GM19372 (cell line): ENCODE results near the gene DZIP1L.

ENCODE experiments used
- ATAC-seq: cut with Tn5 transposase; IDR thresholded peaks from one replicate; pipeline ENCODE4 v1.9.1; 2021; ENCODE audit warnings: mild to moderate bottlenecking, low read depth, moderate library complexity; ENCODE audit not compliant: unreplicated experiment

The DZIP1L gene

DNA sequence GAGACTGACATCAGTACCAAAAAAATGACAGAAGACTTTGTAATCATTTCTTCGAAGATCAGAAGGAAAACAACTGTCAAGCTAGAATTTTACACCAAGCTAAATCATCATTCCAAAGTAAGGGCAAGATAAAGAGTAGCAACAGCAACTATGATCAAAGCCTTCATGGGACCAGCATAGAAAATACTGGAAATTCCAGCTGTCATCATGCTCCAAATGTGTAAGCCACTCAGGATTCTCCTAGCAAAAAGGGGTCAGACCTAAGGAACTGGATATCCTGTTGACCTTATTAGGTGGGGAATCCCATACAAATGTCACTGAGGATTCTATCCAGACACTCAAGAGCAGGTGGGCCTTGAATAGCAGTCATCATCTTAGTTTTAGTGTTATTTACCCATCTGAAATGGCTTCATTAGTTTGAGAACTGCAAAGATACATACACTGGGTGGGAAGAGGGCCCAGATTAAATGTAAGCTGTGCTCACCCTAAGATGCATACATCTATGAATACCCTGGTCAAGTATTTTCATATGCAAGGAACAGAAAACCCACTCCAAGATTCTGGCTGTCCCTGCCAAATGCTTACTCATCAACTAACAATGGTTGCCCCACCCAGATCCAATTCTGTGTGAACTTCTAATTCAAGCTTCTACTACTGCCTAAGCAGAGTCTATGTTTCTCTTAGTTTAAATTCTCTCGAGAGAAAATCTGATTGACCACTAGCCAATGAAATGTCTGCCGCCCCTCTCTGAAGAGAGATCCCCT, 72.0 kb downstream of the DZIP1L start:
- no peak for ATAC-seq

DNA sequence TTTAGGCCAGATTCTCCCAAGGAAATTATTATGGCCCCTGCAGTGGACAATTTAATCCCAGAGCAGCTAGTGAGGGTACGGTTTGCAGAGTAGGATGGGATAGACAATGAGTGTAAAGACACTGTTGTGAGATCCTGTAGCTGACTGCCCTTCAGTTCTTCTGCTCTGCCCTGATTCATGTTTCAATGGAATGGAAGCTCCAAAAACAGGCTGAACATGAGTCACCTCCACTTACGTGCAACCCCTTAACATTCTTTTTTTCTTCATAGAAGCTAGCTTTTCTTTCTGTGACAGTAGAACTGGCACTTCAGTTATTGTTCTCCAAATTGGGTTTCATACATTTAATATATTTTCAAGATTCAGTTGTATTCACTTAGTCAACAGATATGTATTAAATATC, 73.4 kb downstream of the DZIP1L start:
- no peak for ATAC-seq

DNA sequence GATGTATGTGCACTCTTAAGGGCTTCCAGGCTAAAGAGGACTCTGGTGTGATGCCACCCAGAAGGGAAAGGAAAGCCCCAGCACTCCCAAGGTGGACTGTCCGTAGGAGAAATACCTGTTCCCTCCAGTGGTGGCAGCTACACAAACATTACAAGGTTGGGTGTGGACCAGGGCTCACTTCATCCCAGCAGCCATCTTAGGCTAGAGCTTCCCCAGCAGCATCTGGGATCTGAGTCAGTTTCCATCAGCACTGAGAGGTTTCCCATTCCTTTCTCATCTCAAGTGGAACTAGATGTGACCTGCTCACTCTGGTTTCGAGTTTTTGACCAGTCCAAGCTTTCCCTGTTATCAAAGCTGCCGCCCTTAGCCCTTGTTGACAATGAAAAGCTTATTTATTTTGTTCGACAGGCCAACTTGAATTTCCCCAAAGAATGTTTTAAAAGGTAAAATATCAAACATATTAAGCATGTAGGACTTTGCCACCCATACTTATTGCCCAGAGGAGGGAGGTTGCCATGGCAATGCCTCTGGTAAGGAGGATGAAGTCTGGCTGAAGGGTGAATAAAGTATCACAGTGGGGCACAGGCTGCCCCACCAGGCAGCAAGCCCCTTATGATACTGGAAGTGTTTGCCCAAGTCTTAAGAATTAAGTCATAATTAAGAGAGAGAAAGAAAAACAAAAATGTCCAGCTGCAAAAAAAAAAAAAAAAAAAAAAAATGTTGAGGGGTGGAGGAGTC, 76.5 kb downstream of the DZIP1L start:
- no peak for ATAC-seq

DNA sequence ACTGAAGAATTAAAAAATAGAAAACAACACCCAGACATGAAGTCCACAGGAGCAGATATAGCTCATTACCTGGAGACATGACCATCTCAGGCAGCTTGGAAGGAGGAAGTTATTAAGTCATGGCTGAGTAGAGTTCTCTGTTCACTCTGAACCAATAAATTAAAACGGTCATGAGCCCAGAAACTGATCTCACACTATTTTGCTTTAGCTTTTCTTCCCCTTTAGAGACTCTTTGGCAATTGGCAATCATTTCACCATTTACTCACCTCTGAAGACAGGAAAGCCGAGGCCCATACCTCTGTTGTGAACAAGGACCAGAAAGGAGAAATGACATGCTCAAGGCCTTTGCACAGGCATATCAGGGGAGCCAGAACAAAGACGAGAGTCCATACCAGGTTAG, 78.8 kb downstream of the DZIP1L start:
- no peak for ATAC-seq

DNA sequence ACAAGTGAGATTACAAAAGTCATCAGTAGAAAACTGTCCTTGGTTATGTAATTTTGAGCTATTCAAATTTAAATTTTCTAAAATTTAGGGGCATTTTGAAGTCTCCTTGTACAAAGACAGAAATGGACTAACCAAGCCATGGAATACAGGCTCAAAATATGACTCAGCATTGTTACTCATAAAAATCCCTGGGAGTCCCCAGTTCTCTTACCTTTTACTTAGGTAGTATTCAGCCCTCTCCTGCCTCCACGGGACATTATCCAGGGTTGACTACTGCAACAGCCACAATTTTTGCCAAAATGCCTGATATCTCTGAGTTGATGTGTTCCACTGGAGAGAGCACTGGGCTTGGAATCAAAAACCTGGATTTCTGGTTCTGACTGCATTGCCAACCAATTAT, 80.5 kb downstream of the DZIP1L start:
- ATAC-seq, result no peak

DNA sequence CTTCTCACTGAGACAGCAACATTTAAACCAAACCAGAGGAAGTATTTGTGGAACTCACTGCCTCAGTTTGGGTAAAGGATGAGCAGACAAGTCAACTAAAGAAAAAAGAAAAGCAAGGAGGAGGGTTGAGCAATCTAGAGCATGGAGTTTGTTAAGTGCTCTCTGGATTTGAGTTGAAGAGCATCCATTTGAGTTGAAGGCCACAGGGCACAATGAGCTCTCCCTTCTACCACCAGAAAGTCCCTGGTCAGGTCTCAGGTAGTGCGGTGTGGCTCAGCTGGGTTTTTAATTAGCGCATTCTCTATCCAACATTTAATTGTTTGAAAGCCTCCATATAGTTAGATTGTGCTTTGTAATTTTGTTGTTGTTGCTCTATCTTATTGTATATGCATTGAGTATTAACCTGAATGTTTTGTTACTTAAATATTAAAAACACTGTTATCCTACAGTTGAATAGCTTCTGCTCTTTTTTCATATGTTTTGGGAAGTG, 82.2 kb downstream of the DZIP1L start:
- ATAC-seq, result no peak

DNA sequence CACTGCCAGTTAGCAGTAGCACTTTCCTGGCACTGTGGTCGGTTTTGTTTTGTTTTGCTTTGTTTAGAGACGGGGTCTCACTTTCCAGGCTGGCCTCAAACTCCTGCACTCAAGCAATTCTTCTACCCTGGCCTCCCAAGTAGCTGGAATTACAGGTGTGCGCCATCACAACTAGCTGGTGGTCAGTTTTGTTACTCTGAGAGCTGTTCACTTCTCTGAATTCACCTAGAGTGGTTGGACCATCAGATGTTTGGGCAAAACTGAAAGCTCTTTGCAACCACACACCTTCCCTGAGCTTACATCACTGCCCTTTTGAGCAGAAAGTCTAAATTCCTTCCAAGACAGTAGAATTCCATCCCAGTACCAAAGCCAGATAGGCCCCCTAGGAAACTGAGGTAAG, 82.8 kb downstream of the DZIP1L start:
- peak; percentile 42 for ATAC-seq

DNA sequence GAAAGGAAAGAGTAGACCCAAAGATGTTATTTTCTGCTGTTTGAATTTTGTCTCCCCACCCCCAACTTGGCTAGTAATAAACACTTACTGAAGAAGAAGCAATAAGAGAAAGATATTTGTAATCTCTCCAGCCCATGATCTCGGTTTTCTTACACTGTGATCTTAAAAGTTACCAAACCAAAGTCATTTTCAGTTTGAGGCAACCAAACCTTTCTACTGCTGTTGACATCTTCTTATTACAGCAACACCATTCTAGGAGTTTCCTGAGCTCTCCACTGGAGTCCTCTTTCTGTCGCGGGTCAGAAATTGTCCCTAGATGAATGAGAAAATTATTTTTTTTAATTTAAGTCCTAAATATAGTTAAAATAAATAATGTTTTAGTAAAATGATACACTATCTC, 83.9 kb downstream of the DZIP1L start:
- ATAC-seq, result no peak

DNA sequence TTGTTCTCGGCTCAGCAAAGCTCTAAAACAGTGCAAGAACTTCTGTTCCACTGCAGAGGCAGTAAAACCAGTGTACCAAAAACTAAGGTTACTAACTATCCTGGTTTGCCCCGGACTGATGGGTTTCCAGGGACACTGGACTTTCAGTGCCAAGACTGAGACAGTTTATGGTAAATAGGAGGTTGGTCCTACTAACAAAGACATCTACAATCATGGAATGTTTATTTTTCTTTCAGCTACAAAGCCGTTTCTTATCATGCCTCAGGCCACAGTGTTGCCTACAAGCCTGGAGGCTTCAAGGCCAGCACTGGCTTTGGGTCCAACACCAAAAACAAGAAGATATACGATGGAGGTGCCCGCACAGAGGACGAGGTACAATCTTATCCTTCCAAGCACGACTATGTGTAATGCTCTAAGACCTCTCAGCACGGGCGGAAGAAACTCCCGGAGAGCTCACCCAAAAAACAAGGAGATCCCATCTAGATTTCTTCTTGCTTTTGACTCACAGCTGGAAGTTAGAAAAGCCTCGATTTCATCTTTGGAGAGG, 84.6 kb downstream of the DZIP1L start:
- no peak for ATAC-seq

DNA sequence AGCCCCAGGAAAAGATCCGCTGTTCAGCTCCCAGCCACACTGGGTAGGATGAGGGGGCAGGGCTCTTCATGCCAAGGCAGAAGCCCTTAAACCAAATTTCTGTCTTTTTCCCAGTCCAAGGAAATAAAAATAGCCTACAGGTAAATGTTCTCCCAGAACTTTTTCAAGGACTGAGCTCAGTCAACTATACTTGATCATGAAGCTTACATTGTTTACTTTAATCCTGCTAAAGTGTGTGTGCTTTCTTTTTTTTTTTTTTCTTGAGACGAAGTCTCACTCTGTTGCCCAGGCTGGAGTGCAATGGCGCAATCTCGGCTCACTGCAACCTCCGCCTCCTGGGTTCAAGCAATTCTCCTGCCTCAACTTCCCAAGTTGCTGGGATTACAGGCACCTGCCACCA, 87.6 kb downstream of the DZIP1L start:
- no peak for ATAC-seq

DNA sequence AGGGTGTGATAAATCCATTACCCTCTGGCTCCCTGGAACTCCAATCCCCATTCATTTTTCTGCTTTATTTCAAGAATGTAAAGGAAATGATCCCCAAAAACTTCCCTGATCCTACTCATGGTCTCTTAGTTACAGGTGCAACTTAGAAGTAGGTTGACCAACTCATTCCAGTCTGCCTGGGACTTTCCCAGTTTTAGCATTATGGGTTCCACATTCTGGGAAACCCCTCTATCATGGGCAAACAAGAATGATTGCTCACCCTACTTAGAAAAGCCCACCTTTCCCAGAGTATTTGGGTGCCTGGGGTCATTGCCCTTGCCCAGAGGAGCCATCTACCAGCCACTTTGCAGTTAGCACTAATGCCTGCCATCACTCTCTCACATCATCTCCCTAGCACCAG, 89.9 kb downstream of the DZIP1L start:
- no peak for ATAC-seq

DNA sequence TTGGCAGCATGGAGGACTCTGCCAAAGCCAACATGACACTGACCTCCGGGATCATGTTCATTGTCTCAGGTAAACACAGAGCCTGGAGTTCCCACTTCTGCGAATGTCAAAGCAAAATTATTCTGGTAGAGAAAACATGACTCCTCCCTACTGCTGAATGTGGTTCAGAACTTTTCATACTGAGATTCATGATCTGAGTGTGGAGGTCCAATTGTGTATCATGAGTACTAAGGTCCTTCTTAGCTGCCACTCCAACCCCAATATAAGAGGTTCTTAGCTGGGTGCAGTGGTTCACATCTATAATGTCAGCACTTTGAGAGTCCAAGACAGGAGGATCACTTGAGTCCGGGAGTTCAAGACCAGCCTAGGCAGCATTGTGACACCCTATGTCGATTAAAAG, 91.7 kb downstream of the DZIP1L start:
- ATAC-seq, result no peak

DNA sequence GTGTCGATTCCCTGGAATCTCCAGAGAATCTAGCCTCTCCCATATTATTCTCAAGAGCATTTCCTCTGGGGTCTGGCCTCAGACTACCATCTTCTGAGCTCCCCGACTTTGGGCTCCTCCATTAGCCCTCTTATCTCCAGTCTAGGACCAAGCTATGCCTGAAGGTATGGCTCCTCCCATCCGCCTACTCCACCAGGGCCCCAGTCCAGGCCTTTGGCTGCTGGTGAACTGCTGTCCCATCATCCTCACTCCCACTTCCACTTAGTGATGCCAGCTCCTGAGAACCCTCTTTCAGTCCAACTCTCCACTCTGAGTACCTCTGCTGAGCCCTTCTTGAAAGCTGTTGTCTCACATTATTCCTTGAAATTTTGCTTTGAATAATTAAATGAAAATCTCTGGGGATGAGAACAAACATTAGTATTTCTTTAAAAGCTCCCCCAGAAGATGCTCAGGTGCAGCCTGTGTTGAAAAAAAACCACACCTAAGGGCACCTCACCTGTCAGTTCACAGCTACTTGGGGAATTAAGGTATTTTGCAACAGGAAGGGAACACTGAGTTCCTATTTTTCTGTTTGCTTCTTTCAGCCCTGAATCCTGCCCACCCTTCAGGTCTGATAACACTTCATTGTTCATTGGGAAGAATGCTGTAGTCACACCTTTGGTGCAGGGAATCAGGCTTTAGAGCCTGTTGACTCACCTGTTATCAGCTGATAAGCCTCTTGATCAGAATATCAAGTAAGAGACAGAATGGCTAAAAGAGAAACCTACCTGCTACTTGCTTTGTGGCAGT, 95.9 kb downstream of the DZIP1L start:
- no peak for ATAC-seq

DNA sequence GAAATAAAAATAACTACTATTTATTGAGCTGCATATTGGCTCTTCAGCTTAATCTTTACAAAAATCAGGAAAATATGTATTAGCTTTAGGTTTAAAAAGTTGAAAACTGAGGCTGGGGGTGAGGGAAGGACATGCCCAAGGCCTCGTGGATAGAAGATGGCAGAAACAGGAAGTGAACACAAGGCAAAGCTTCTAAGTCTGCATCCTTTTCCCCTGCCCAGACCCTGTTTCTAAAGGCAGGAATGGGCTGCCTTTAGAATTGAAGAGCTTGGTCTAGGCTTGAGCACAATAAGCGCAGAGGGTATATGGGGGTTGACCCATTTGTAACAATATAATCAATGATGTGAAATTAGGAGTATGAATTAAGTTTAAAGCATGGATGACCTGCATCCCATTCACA, 99.3 kb downstream of the DZIP1L start:
- no peak for ATAC-seq

DNA sequence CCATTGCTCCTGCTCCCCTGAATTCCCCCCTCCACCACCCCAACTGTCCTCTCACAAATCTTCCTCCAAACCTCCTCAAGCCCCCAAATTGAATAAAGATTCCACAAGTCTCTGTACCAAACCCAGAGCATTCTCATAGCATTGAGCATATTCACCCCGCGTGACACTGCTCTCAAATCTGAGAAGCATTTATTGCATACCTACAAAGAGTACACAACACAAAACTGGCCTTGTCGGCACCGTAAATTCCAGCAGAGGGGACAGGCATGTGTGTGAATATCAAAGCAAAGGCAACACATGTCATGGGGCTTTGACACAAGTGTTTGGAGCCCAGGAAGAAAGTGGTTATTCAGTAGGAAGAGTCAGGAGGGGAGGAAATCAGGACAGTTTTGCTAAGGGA, 102.9 kb downstream of the DZIP1L start:
- ATAC-seq, result no peak
